H1 (cell line): ENCODE results near the gene SELENOK. TPM values are rescaled to one million over a fixed set of nuclear protein-coding genes. Genes with fewer than 3 reads are reported as not detected.

ENCODE experiments used
- CTCF ChIA-PET: fragments of 300-600 bp; sonication (Branson Sonifier 250); formaldehyde crosslinking; loops from one replicate; lab custom pipeline; 2021; ENCODE audit not compliant: partially characterized antibody; lab: Charles Lee
- POLR2A ChIA-PET: fragments of 300-600 bp; sonication (Branson Sonifier 250); formaldehyde crosslinking; loops from one replicate; lab custom pipeline; 2021; ENCODE audit warnings: inconsistent platforms; ENCODE audit not compliant: partially characterized antibody; lab: Charles Lee
- DNase-seq, 2 experiments: peaks; one replicate each; pipeline versions ENCODE4 v3.0.0 to v3.0.0-alpha.2; 2010 to 2022; ENCODE audit warnings: low spot score in 2 of 2, low read depth in 1 of 2, mixed read lengths in 1 of 2
- FAIRE-seq: peaks from 2 replicates; lab custom pipeline; 2011; peaks lifted over from hg19 to GRCh38; lab: Jason Lieb, UNC
- H2AFZ ChIP-seq: 2 replicates; pipeline ENCODE4 v1.8.1; 2012; ENCODE audit warnings: low read length, inconsistent platforms
- H2AK5ac ChIP-seq: 2 replicates; pipeline ENCODE4 v1.6.1; 2013; ENCODE audit warnings: low read depth, low read length
- H2BK120ac ChIP-seq: replicated peaks from 2 replicates; pipeline ENCODE3; 2013; ENCODE audit warnings: low read depth, low read length, inconsistent platforms
- H2BK12ac ChIP-seq: 2 replicates; pipeline ENCODE4 v1.6.1; 2013; ENCODE audit warnings: low read depth, low read length
- H2BK15ac ChIP-seq: 2 replicates; pipeline ENCODE4 v1.6.1; 2013; ENCODE audit warnings: low read length
- H2BK20ac ChIP-seq: 2 replicates; pipeline ENCODE4 v1.6.1; 2013; ENCODE audit warnings: low read length
- H2BK5ac ChIP-seq: 2 replicates; pipeline ENCODE4 v1.6.1; 2013; ENCODE audit warnings: low read depth, low read length
- H3K14ac ChIP-seq: 2 replicates; pipeline ENCODE4 v1.6.1; 2013; ENCODE audit warnings: inconsistent platforms; ENCODE audit not compliant: insufficient read length
- H3K18ac ChIP-seq: 2 replicates; pipeline ENCODE4 v1.6.1; 2013; ENCODE audit warnings: low read length; ENCODE audit errors: extremely low read depth
- H3K23ac ChIP-seq: 2 replicates; pipeline ENCODE4 v1.6.1; 2013; ENCODE audit warnings: inconsistent platforms; ENCODE audit not compliant: insufficient read length
- H3K23me2 ChIP-seq: 2 replicates; pipeline ENCODE4 v1.6.1; 2013; ENCODE audit warnings: low read depth, low read length
- H3K27ac ChIP-seq: 2 replicates; pipeline ENCODE4 v1.6.1; 2011; ENCODE audit warnings: low read depth, low read length, inconsistent platforms
- H3K27me3 ChIP-seq, 4 experiments: replicated peaks in 1 of 4; 1 replicate in 1 of 4; 2 replicates in 3 of 4; pipeline versions ENCODE4 v1.6.1 to v1.8.1; 2011 to 2013; ENCODE audit warnings: low read length in 3 of 4, mild to moderate bottlenecking in 3 of 4, inconsistent platforms in 2 of 4, mixed read lengths in 2 of 4, moderate library complexity in 1 of 4; ENCODE audit not compliant: control insufficient read depth in 3 of 4, insufficient read depth in 3 of 4; ENCODE audit errors: extremely low read depth in 1 of 4
- H3K36me3 ChIP-seq, 4 experiments: 2 replicates each; pipeline versions ENCODE4 v1.6.1 to v1.8.1; 2011 to 2013; ENCODE audit warnings: mild to moderate bottlenecking in 4 of 4, low read length in 3 of 4, moderate library complexity in 2 of 4, control low read depth in 1 of 4, inconsistent platforms in 1 of 4; ENCODE audit not compliant: insufficient read depth in 4 of 4, control insufficient read depth in 2 of 4
- H3K4ac ChIP-seq: replicated peaks from 2 replicates; pipeline ENCODE3; 2013; ENCODE audit warnings: low read length, low read depth, mixed read lengths, inconsistent platforms; ENCODE audit not compliant: insufficient read length
- H3K4me1 ChIP-seq, 4 experiments: replicated peaks in 1 of 4; 1 replicate in 1 of 4; 2 replicates in 3 of 4; pipeline versions ENCODE4 v1.6.1 to v1.8.1; 2011 to 2013; ENCODE audit warnings: low read length in 3 of 4, inconsistent platforms in 2 of 4, mixed read lengths in 1 of 4; ENCODE audit not compliant: insufficient read depth in 4 of 4, control insufficient read depth in 3 of 4
- H3K4me2 ChIP-seq, 2 experiments: 2 replicates each; pipeline versions ENCODE4 v1.6.1 to v1.8.1; 2011 to 2013; ENCODE audit warnings: low read depth in 2 of 2, low read length in 2 of 2, control low read depth in 1 of 2, inconsistent platforms in 1 of 2, mild to moderate bottlenecking in 1 of 2; ENCODE audit not compliant: insufficient read depth in 1 of 2
- H3K4me3 ChIP-seq, 4 experiments: fragments of 200-600, 300-600 bp in 1 of 4; sonication (generic), shearing (Covaris generic), sonication (Bioruptor Twin) in 1 of 4; 2 replicates each; pipeline versions ENCODE4 v1.5.1 to v1.8.1; 2011 to 2016; ENCODE audit warnings: low read length in 4 of 4, low read depth in 3 of 4, control low read depth in 2 of 4, inconsistent platforms in 2 of 4, mild to moderate bottlenecking in 2 of 4, mixed read lengths in 1 of 4, moderate library complexity in 1 of 4; ENCODE audit not compliant: insufficient read depth in 2 of 4; ENCODE audit errors: extremely low read depth in 1 of 4
- H3K56ac ChIP-seq: replicated peaks from 2 replicates; pipeline ENCODE3; 2013; ENCODE audit warnings: low read depth, mild to moderate bottlenecking, mixed read lengths, low read length, inconsistent platforms; ENCODE audit not compliant: insufficient read length
- H3K79me1 ChIP-seq: 2 replicates; pipeline ENCODE4 v1.6.1; 2013; ENCODE audit warnings: low read depth, low read length, control low read depth
- H3K79me2 ChIP-seq, 2 experiments: 2 replicates each; pipeline versions ENCODE4 v1.6.1 to v1.8.1; 2012 to 2013; ENCODE audit warnings: low read length in 2 of 2, mild to moderate bottlenecking in 2 of 2, inconsistent platforms in 1 of 2; ENCODE audit not compliant: insufficient read depth in 2 of 2, control insufficient read depth in 1 of 2
- H3K9ac ChIP-seq, 4 experiments: replicated peaks in 1 of 4; 1 replicate in 1 of 4; 2 replicates in 3 of 4; pipeline versions ENCODE4 v1.6.1 to v1.8.1; 2011 to 2013; ENCODE audit warnings: low read depth in 3 of 4, low read length in 3 of 4, control low read depth in 2 of 4, mild to moderate bottlenecking in 2 of 4, moderate library complexity in 2 of 4, inconsistent platforms in 1 of 4; ENCODE audit errors: extremely low read depth in 1 of 4
- H3K9me3 ChIP-seq, 2 experiments: 2 replicates each; pipeline versions ENCODE4 v1.6.1 to v1.8.1; 2012 to 2013; ENCODE audit warnings: mild to moderate bottlenecking in 2 of 2, moderate library complexity in 2 of 2, control low read depth in 1 of 2, inconsistent platforms in 1 of 2, low read depth in 1 of 2, low read length in 1 of 2, mixed read lengths in 1 of 2; ENCODE audit not compliant: insufficient read depth in 2 of 2
- H4K20me1 ChIP-seq, 2 experiments: replicated peaks in 1 of 2; 2 replicates each; pipeline versions ENCODE3 to v1.8.1; 2011 to 2013; ENCODE audit warnings: inconsistent platforms in 2 of 2, low read length in 2 of 2, mild to moderate bottlenecking in 1 of 2; ENCODE audit not compliant: insufficient read depth in 2 of 2, control insufficient read depth in 1 of 2
- H4K5ac ChIP-seq: 2 replicates; pipeline ENCODE4 v1.6.1; 2013; ENCODE audit warnings: low read length, low read depth, mixed read lengths, inconsistent platforms; ENCODE audit not compliant: insufficient read length
- H4K8ac ChIP-seq: 2 replicates; pipeline ENCODE4 v1.8.0; 2013; ENCODE audit warnings: mild to moderate bottlenecking, moderate library complexity, low read length, inconsistent platforms; ENCODE audit not compliant: insufficient read depth; ENCODE audit errors: extremely low read depth
- H4K91ac ChIP-seq: replicated peaks from 2 replicates; pipeline ENCODE3; 2013; ENCODE audit warnings: low read length, mixed read lengths, inconsistent platforms; ENCODE audit not compliant: insufficient read length
- BCL11A ChIP-seq, 2 experiments: IDR thresholded peaks; one replicate each; pipeline ENCODE4 v1.6.1; 2011; ENCODE audit warnings: low read depth in 2 of 2, low read length in 2 of 2, mild to moderate bottlenecking in 2 of 2
- CHD2 ChIP-seq: IDR thresholded peaks from 2 replicates; pipeline ENCODE4 v1.6.1; 2012; ENCODE audit warnings: low read length, improper control_type of control experiment
- GTF2F1 ChIP-seq: IDR thresholded peaks from 2 replicates; pipeline ENCODE4 v1.6.1; 2012; ENCODE audit warnings: low read depth, low read length, improper control_type of control experiment, borderline replicate concordance
- NANOG ChIP-seq: IDR thresholded peaks from 2 replicates; pipeline ENCODE4 v1.6.1; 2011; ENCODE audit warnings: low read length, low read depth, mild to moderate bottlenecking, inconsistent platforms; ENCODE audit not compliant: insufficient read depth, poor library complexity, severe bottlenecking
- POU5F1 ChIP-seq: IDR thresholded peaks from 2 replicates; pipeline ENCODE4 v1.6.1; 2011; ENCODE audit warnings: low read depth, mild to moderate bottlenecking, low read length, moderate library complexity
- SAP30 ChIP-seq: fragments of 300-600 bp; sonication (generic); IDR thresholded peaks from 2 replicates; pipeline ENCODE4 v1.7.1; 2012; ENCODE audit warnings: low read length, moderate library complexity, mild to moderate bottlenecking, inconsistent platforms; ENCODE audit not compliant: insufficient read depth, insufficient replicate concordance
- TBP ChIP-seq: IDR thresholded peaks from 2 replicates; pipeline ENCODE4 v1.6.1; 2011; ENCODE audit warnings: low read depth, low read length, improper control_type of control experiment
- WGBS, 2 experiments: shearing (Covaris generic) in 1 of 2; methylation state at CpG; one replicate each; pipeline versions ENCODE4 v1.1.6 to v1.1.7; 2013 to 2015; ENCODE audit warnings: low lambda C conversion rate in 2 of 2, mixed read lengths in 2 of 2, inconsistent platforms in 1 of 2, low coverage in 1 of 2, missing lambda C conversion rate in 1 of 2; ENCODE audit not compliant: insufficient replicate concordance in 2 of 2, insufficient coverage in 1 of 2, insufficient read length in 1 of 2; ENCODE audit errors: extremely low coverage in 1 of 2, missing lambda C conversion rate in 1 of 2; 5-methylcytosine and 5-hydroxymethylcytosine counted together
- polyA plus RNA-seq, 7 experiments: library from polyadenylated mRNA; depleted of rRNA in 3 of 7; stranded (reverse) in 5 of 7; unstranded in 2 of 7; fragments of >200 nt in 5 of 7; fragments of 200-250 nt in 2 of 7; gene quantifications; 1 replicate in 5 of 7; 2 replicates in 1 of 7; 4 replicates in 1 of 7; pipeline versions ENCODE4 v1.2.1 to v1.2.3, GENCODE V29; 2011 to 2013; ENCODE audit warnings: missing spikeins in 2 of 7, mixed read lengths in 2 of 7
- total RNA-seq: library from RNA; stranded (reverse); fragmentation: NEBNext Ultra II Directional; extraction: Animal tissue kit (Norgen Biotek cat#: 25700); gene quantifications from 2 replicates; pipeline ENCODE4 v1.2.1, GENCODE V29; 2021

The SELENOK gene
- total and polyA plus RNA-seq, 2 of the 8 experiments (the other 6 are each of a cell fraction or from before 2014, with no cell fraction given): 26.9 to 40.2 TPM

- WGBS, 2 experiments: 96% methylated on average over 9 of the region's 9 CpGs; no CpG with 5 or more reads in 1 of the 2 experiments
- no peak for DNase-seq
- no peaks in the 10 kb centered on the region for H3K23me2 ChIP-seq
- H3K79me2 ChIP-seq: 0 out of 4 replicates have a peak, but pooled peaks cover 0 to 3% of the 10 kb centered on the region in 2 experiments
- no peak overlapping the region for H4K5ac ChIP-seq
- no peak overlapping the region for H3K14ac ChIP-seq
- no peak overlapping the region for H2BK120ac ChIP-seq
- H4K91ac ChIP-seq: no peak overlapping the region
- no peak overlapping the region for H3K9ac ChIP-seq
- no peak overlapping the region for H2AK5ac ChIP-seq
- H3K4ac ChIP-seq: no peak overlapping the region
- H4K20me1 ChIP-seq: peaks cover 0 to 4% of the 10 kb centered on the region in 2 experiments
- no peak overlapping the region for H2AFZ ChIP-seq
- no peak overlapping the region; the same call in 1 of the 2 replicates for H4K8ac ChIP-seq
- H3K56ac ChIP-seq: no peak overlapping the region
- H3K23ac ChIP-seq: no peak overlapping the region
- H2BK12ac ChIP-seq: no peak overlapping the region
- no peak overlapping the region for H3K4me2 ChIP-seq
- H2BK15ac ChIP-seq: no peak overlapping the region
- H3K27ac ChIP-seq: no peak overlapping the region
- no peak overlapping the region for H3K4me3 ChIP-seq
- 0 out of 2 replicates have a peak, but pooled peaks cover 2% of the 10 kb centered on the region for H3K79me1 ChIP-seq
- H3K4me1 ChIP-seq: peaks cover 0 to 1% (median 0%) of the 10 kb centered on the region in 4 experiments; a peak in 1 of 7 replicates
- TF ChIP-seq CHD2 (no peak), BCL11A (IDR thresholded peaks at IDR 0.05; ENCODE audit: low read depth in 2 of 2, low read length in 2 of 2) (no peak), SAP30 (no peak), GTF2F1 (no peak), POU5F1 (no peak), NANOG (no peak), TBP (no peak)
- peaks cover 0 to 6% (median 0%) of the 10 kb centered on the region in 4 experiments; a peak in 4 of 8 replicates for H3K36me3 ChIP-seq
- no peaks in the 10 kb centered on the region for H3K9me3 ChIP-seq
- CTCF ChIA-PET: interaction anchor here (3.7 kb wide), 1 partner anchor 8 kb away, joined by 23 read pairs; no protein-coding TSS in a partner anchor
- POLR2A ChIA-PET: interaction anchor here (1.3 to 1.4 kb wide), 2 partner anchors 9 to 12 kb away, joined by 3 read pairs; no protein-coding TSS in a partner anchor
- H3K27me3 ChIP-seq: no peaks in the 10 kb centered on the region
- FAIRE-seq: no peak
- H2BK20ac ChIP-seq: no peak overlapping the region
- no peak overlapping the region for H2BK5ac ChIP-seq
- no peak overlapping the region for H3K18ac ChIP-seq
Measured at GRCh38 chr3:53836084-53836872, 55.4 kb downstream of the SELENOK start.
